T-cell (primary cell): ENCODE measurements around the gene KDM8. TPM values are rescaled to one million over a fixed set of nuclear protein-coding genes. Genes with fewer than 3 reads are reported as not detected.
A peak's percentile ranks its signal among the peaks of the same experiment; 100 is the strongest.
"Not testable (repeated sequence)": the region's sequence is repeated elsewhere in the genome, so short reads cannot be mapped to it uniquely, and the experiment has no call there.

Experiments
- ATAC-seq, 4 experiments: fragments of 200-7000 bp in 3 of 4; fragments of 150-1000 bp in 1 of 4; cut with Tn5 transposase; replicated peaks in 1 of 4; 1 replicate in 3 of 4; 2 replicates in 1 of 4; pipeline ENCODE4 v1.10.0; 2021; ENCODE audit warnings: moderate library complexity in 3 of 4, mild to moderate bottlenecking in 2 of 4, moderate number of reproducible peaks in 1 of 4
- CTCF ChIA-PET, 2 donors: fragments of 300-600 bp; sonication (Branson Sonifier 250); formaldehyde crosslinking; loops; one replicate each; lab custom pipeline; 2022; ENCODE audit warnings: antibody characterized with exemption in 2 of 2; lab: Charles Lee
- POLR2A ChIA-PET, 2 donors: fragments of 300-600 bp; sonication (Branson Sonifier 250); formaldehyde crosslinking; loops; one replicate each; lab custom pipeline; 2022; ENCODE audit warnings: antibody characterized with exemption in 2 of 2; lab: Charles Lee
- DNase-seq, 35 experiments: peaks; one replicate each; pipeline versions ENCODE4 v3.0.0 to v3.0.0-alpha.2; 2013 to 2023
- H3K27ac ChIP-seq: one replicate; pipeline ENCODE4 v1.5.1; 2013; ENCODE audit warnings: low read length
- H3K27me3 ChIP-seq, 2 experiments: replicated peaks in 1 of 2; 1 replicate in 1 of 2; 2 replicates in 1 of 2; pipeline versions ENCODE4 v1.6.1 to v1.7.0; 2013; ENCODE audit warnings: low read length in 1 of 2, mixed read lengths in 1 of 2; ENCODE audit not compliant: control insufficient read depth in 2 of 2, insufficient read depth in 2 of 2; ENCODE audit errors: extremely low read depth in 1 of 2
- H3K36me3 ChIP-seq, 2 donors: 1 replicate in 1 of 2; 2 replicates in 1 of 2; pipeline versions ENCODE4 v1.6.1 to v1.7.0; 2013; ENCODE audit warnings: low read length in 1 of 2; ENCODE audit not compliant: control insufficient read depth in 2 of 2, insufficient read depth in 1 of 2; ENCODE audit errors: extremely low read depth in 1 of 2
- H3K4me1 ChIP-seq, 2 experiments: 1 replicate in 1 of 2; 2 replicates in 1 of 2; pipeline versions ENCODE4 v1.6.1 to v1.7.0; 2013; ENCODE audit warnings: low read length in 2 of 2, mixed read lengths in 1 of 2; ENCODE audit not compliant: insufficient read depth in 2 of 2, control insufficient read depth in 1 of 2; ENCODE audit errors: extremely low read depth in 1 of 2
- H3K4me3 ChIP-seq, 2 donors: 1 replicate in 1 of 2; 2 replicates in 1 of 2; pipeline versions ENCODE4 v1.5.1 to v1.7.0; 2013; ENCODE audit warnings: mild to moderate bottlenecking in 2 of 2, low read length in 1 of 2, moderate library complexity in 1 of 2; ENCODE audit not compliant: control insufficient read depth in 1 of 2; ENCODE audit errors: extremely low read depth in 1 of 2
- H3K9me3 ChIP-seq: 2 replicates; pipeline ENCODE4 v1.7.0; 2013
- H3K27ac Mint-ChIP-seq, 2 donors: one replicate each; pipeline ENCODE4 v1.8.0; 2020 to 2021; ENCODE audit warnings: mild to moderate bottlenecking in 2 of 2, mixed read lengths in 2 of 2
- H3K27me3 Mint-ChIP-seq, 2 donors: one replicate each; pipeline ENCODE4 v1.8.0; 2021 to 2022; ENCODE audit warnings: mixed read lengths in 2 of 2
- H3K36me3 Mint-ChIP-seq: one replicate; pipeline ENCODE4 v1.8.0; 2021; ENCODE audit warnings: mixed read lengths
- H3K4me1 Mint-ChIP-seq, 3 donors: one replicate each; pipeline ENCODE4 v1.8.0; 2020 to 2022; ENCODE audit warnings: mixed read lengths in 3 of 3, mild to moderate bottlenecking in 1 of 3
- H3K4me3 Mint-ChIP-seq, 3 donors: one replicate each; pipeline ENCODE4 v1.8.0; 2020 to 2022; ENCODE audit warnings: mild to moderate bottlenecking in 3 of 3, mixed read lengths in 3 of 3, moderate library complexity in 3 of 3
- H3K9me3 Mint-ChIP-seq, 3 donors: one replicate each; pipeline ENCODE4 v1.8.0; 2020 to 2022; ENCODE audit warnings: mixed read lengths in 3 of 3
- WGBS: methylation state at CpG from one replicate; pipeline ENCODE4 v1.1.5; 2013; ENCODE audit warnings: missing lambda C conversion rate; ENCODE audit not compliant: insufficient coverage; 5-methylcytosine and 5-hydroxymethylcytosine counted together
- total RNA-seq, 35 experiments: library from RNA in 6 of 35; stranded (reverse) in 6 of 35; fragments of 120-200 nt in 1 of 35; gene quantifications; one replicate each; pipeline versions ENCODE4 v1.2.1 to v1.2.4 and lab custom pipeline; 2013 to 2026

KDM8 gene
- total RNA-seq, 5 donors from 2014 or later (not counting 1 experiment from before 2014, with no cell fraction given): 13.4 to 25.6 (median 23.5) TPM

- WGBS: no CpG with 5 or more reads among the region's 1 CpG
- Histone ChIP-seq H3K27ac (peak overlapping the region; percentile 77), H3K4me1 (peaks cover 48 to 84% of the 10 kb centered on the region in 2 experiments), H3K27me3 (no peaks in the 10 kb centered on the region), H3K9me3 (no peaks in the 10 kb centered on the region), H3K4me3 (peak overlapping the region in 1 of 2 donors; percentile 17), H3K36me3 (no peaks in the 10 kb centered on the region)
- ChIA-PET POLR2A (interaction anchor here (0.6 to 1.2 kb wide), 4 partner anchors 23 to 350 kb away, joined by 3 read pairs; partner anchors contain the start of genes GTF3C1 (in 1 of the 2) and KATNIP (in 1 of the 2)), CTCF (interaction anchor here in 1 of 2 donors (0.7 to 2.7 kb wide), 5 partner anchors 18 to 167 kb away, joined by 3 to 11 read pairs (median 5); no protein-coding TSS in a partner anchor)
- peak in 3 of 4 experiments; percentile 7 to 16 (median 8) for ATAC-seq
- H3K27me3 Mint-ChIP-seq: no peaks in the 10 kb centered on the region
- no peaks in the 10 kb centered on the region for H3K36me3 Mint-ChIP-seq
- peak overlapping the region; percentile 98 to 99 for H3K27ac Mint-ChIP-seq
- peak in 23 of 35 experiments; percentile 6 to 66 (median 18) for DNase-seq
- H3K4me3 Mint-ChIP-seq: peak overlapping the region; percentile 49 to 69 (median 58)
- peaks cover 0 to 5% (median 0%) of the 10 kb centered on the region in 3 donors for H3K9me3 Mint-ChIP-seq
- peaks cover 86 to 93% (median 88%) of the 10 kb centered on the region in 3 donors for H3K4me1 Mint-ChIP-seq
Measured at GRCh38 chr16:27199736-27200135, 3.6 kb upstream of the KDM8 start.

DNA sequence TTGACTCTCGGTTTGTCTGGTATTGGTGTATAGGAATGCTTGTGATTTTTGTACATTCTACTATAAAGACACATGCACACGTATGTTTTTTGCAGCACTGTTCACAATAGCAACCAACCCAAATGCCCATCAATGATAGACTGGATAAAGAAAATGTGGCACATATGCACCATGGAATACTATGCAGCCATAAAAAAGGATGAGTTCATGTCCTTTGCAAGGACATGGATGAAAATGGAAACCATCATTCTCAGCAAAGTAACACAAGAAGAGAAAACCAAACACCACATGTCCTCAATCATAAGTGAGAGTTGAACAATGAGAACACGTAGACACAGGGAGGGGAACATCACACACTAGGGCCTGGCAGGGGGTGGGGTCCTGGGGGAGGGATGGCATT lies 2.4 kb upstream of the KDM8 start:
- POLR2A ChIA-PET, ATAC-seq, DNase-seq, H3K9me3 ChIP-seq, H3K9me3 Mint-ChIP-seq, H3K4me3 ChIP-seq, H3K27me3 Mint-ChIP-seq, H3K36me3 ChIP-seq, H3K27me3 ChIP-seq, CTCF ChIA-PET, H3K36me3 Mint-ChIP-seq: not testable (repeated sequence)
- H3K27ac ChIP-seq: peak overlapping the region; percentile 25
- H3K4me1 ChIP-seq: peaks cover 42 to 76% of the 10 kb centered on the region in 2 experiments
- Mint-ChIP-seq H3K4me1 (peaks cover 76 to 86% (median 78%) of the 10 kb centered on the region in 3 donors), H3K4me3 (peak overlapping the region in 2 of 3 donors; percentile 21 to 69), H3K27ac (peak overlapping the region; percentile 98 to 99)
- WGBS: no CpG with 5 or more reads among the region's 3 CpGs

DNA sequence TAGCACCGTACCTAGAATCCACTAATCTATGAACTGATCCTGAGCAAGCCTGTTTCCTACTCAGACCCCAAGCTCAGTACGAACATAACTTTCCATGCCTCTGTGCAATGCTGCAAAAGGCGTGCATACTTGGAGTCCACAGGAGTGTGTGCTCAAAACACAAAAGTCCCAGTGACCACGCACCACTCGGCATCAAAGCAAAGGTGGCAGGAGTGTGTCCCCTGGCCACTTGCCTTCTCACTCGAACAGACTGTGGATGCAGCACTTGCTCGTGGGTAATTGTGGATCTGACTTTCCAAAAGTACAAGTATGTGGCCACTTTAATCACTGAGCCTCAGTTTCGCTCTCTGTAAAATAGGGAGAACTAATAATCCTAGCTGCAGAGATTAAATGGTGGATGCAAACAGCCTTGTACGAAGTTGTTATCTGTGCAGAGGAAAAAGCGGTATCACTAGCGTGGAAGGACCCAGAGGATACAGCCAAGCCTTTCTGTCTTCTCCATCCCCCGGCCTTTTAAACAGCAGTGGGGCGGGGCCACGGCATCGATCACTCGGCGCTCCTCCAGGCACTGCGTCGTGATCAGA lies 311 bp upstream of the KDM8 start:
- H3K4me1 Mint-ChIP-seq: peaks cover 57 to 68% (median 59%) of the 10 kb centered on the region in 3 donors
- Histone ChIP-seq H3K36me3 (peaks cover 3 to 4% of the 10 kb centered on the region in 2 donors), H3K9me3 (no peaks in the 10 kb centered on the region), H3K27me3 (no peaks in the 10 kb centered on the region), H3K4me3 (peak overlapping the region; percentile 76 to 83), H3K27ac (peak overlapping the region; percentile 97), H3K4me1 (peaks cover 38 to 57% of the 10 kb centered on the region in 2 experiments)
- H3K9me3 Mint-ChIP-seq: peaks cover 0 to 5% (median 0%) of the 10 kb centered on the region in 3 donors
- CTCF ChIA-PET: interaction anchor here in 1 of 2 donors (0.8 to 2.1 kb wide), 10 partner anchors 9 to 256 kb away, joined by 3 to 16 read pairs (median 5); no protein-coding TSS in a partner anchor
- H3K36me3 Mint-ChIP-seq: peaks cover 5% of the 10 kb centered on the region
- H3K27me3 Mint-ChIP-seq: no peaks in the 10 kb centered on the region
- peak overlapping the region; percentile 85 to 97 (median 96) for H3K4me3 Mint-ChIP-seq
- peak in 26 of 35 experiments; percentile 78 to 93 (median 88) for DNase-seq
- POLR2A ChIA-PET: interaction anchor here (0.6 to 1.5 kb wide), 12 partner anchors 28 to 347 kb away, joined by 3 to 11 read pairs (median 4); partner anchors contain the start of genes GTF3C1 (in 1 of the 2) and KATNIP (in 1 of the 2)
- H3K27ac Mint-ChIP-seq: peak overlapping the region; percentile 100
- WGBS: 28% methylated on average over 14 of the region's 19 CpGs
- ATAC-seq: peak; percentile 72 to 81 (median 74)

GRCh38 chr16:27204312-27204915 lies 1.1 kb downstream of the KDM8 start:
- Mint-ChIP-seq H3K4me3 (peak overlapping the region; percentile 85 to 97 (median 96)), H3K27ac (peak overlapping the region; percentile 100), H3K36me3 (peaks cover 5% of the 10 kb centered on the region), H3K4me1 (peaks cover 43 to 54% (median 45%) of the 10 kb centered on the region in 3 donors), H3K27me3 (no peaks in the 10 kb centered on the region), H3K9me3 (no peaks in the 10 kb centered on the region)
- H3K36me3 ChIP-seq: peaks cover 4 to 5% of the 10 kb centered on the region in 2 donors
- ChIA-PET POLR2A (interaction anchor here (0.6 to 1.5 kb wide), 8 partner anchors 26 to 111 kb away, joined by 3 to 9 read pairs (median 4); no protein-coding TSS in a partner anchor), CTCF (interaction anchor here in 1 of 2 donors (0.7 to 2.1 kb wide), 11 partner anchors 11 to 254 kb away, joined by 3 to 16 read pairs (median 5); no protein-coding TSS in a partner anchor)
- peak overlapping the region; percentile 97 for H3K27ac ChIP-seq
- no peaks in the 10 kb centered on the region for H3K27me3 ChIP-seq
- H3K4me1 ChIP-seq: peaks cover 29 to 45% of the 10 kb centered on the region in 2 experiments
- H3K9me3 ChIP-seq: no peaks in the 10 kb centered on the region
- 23% methylated on average over 7 of the region's 14 CpGs for WGBS
- ATAC-seq: peak in 1 of 4 experiments; percentile 1
- DNase-seq: no peak
- H3K4me3 ChIP-seq: peak overlapping the region; percentile 76 to 83

- Histone ChIP-seq H3K36me3 (peaks cover 4 to 13% of the 10 kb centered on the region in 2 donors), H3K27ac (no peak overlapping the region), H3K4me1 (peaks cover 20 to 43% of the 10 kb centered on the region in 2 experiments), H3K9me3 (no peaks in the 10 kb centered on the region), H3K27me3 (no peaks in the 10 kb centered on the region), H3K4me3 (no peak overlapping the region)
- DNase-seq (no peak), ATAC-seq (no peak)
- no peaks in the 10 kb centered on the region for H3K27me3 Mint-ChIP-seq
- ChIA-PET CTCF (interaction anchor here (0.7 to 1.4 kb wide), 3 partner anchors 30 to 211 kb away, joined by 3 read pairs; no protein-coding TSS in a partner anchor), POLR2A (interaction anchor here in 1 of 2 donors (0.7 kb wide), 2 partner anchors 7 to 345 kb away, joined by 4 to 8 read pairs; no protein-coding TSS in a partner anchor)
- H3K27ac Mint-ChIP-seq: no peak overlapping the region
- WGBS: 95% methylated on average over 8 of the region's 10 CpGs
- H3K4me1 Mint-ChIP-seq: peaks cover 33 to 42% (median 33%) of the 10 kb centered on the region in 3 donors
- H3K36me3 Mint-ChIP-seq: peaks cover 5% of the 10 kb centered on the region
- H3K4me3 Mint-ChIP-seq: peak overlapping the region in 1 of 3 donors; percentile 85
- no peaks in the 10 kb centered on the region for H3K9me3 Mint-ChIP-seq
Measured at GRCh38 chr16:27205423-27206065, 2.2 kb downstream of the KDM8 start.
